NCI-H1105 (cell line): ENCODE results near the gene SS18L1.

Source experiments
- DNase-seq: peaks from one replicate; lab custom pipeline; 2025; lab: John Stamatoyannopoulos, UW

The SS18L1 gene

DNA sequence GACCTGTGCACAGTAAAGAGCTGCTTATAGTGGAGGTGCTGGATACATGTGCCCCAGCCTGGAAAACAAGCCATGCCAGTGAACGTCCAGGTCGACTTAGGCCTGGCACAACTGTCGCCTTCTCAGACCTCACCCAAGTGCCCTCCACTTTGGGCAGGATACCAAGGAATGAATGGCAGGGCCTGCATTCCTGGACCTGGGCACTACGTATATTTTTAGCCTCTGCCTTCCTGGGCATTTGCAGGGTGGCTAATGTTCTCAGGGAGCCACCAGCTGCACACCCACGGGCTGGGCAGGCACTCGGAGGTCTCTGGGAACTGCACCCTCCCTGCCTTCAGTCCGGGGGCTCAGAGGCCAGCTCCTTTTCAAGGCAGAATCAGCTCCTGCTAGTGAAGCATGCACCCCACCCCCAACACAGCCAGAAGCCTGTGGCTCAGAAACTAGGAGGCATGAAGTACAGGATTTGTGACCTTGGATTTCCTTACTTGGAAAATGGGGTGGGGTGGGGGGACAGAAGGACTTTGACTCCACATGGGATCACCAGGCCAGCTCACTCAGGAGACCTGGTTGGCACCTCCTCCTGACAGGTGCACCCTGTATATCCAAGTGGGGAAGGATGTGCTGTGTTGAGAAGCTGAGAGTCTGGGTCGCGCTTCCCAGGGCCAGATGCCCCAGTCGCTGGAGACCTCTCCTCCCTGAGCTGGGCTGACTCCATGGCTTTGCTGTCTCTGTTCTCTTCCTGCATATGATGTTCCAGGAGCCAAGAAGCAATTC is 23.8 kb upstream of the SS18L1 start:
- no peak for DNase-seq

DNA sequence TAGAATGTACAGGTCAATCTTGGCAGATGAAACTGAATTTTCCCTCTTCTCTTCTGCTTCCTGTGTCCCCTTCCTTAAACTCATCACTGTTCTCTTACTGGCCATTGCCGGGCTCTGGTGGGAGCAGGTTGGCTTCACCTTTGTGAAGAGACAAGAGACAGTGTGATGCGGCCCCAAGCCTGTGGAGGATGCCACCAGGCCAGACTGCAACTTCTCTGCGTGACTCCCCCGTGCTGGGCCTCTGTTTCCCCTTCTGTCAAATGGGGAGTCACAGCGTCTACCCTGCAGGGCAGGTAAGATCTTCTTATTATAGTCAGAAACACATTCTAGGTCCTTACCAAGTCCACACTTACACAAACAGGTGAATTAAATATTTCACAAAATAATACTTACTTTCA is 23.2 kb upstream of the SS18L1 start:
- no peak for DNase-seq

DNA sequence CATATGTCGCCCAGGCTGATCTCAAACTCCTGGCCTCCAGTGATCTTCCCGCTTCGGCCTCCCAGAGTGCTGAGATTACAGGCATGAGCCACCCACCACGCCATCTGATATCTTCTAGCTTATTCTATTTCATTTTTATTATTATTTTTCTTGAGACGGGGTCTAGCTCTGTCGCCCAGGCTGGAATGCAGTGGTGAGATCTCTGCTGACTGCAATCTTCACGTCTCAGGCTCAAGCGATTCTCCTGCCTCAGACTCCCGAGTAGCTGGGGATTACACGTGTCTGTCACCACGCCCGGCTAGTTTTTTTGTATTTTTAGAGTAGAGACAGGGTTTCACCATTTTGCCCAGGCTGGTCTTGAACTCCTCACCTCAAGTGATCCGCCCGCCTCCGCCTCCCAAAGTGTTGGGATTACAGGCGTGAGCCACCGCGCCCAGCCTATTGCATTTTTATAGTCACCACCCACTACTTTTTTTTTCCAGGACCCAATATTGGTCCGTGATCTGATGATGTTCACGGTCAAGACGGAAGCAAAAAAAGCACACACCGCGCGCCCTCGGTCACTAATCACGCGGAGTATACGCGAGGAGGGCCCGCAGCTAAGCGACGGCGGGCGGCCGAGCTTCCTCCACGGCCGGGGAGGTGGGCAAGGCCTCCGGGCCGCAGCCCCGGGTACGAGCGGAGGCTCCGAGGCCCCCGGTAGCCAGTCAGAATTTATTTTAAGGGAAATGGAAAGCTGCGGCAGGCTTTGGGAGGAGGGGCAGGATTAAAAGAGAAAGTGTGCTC is 22.4 kb upstream of the SS18L1 start:
- no peak for DNase-seq

DNA sequence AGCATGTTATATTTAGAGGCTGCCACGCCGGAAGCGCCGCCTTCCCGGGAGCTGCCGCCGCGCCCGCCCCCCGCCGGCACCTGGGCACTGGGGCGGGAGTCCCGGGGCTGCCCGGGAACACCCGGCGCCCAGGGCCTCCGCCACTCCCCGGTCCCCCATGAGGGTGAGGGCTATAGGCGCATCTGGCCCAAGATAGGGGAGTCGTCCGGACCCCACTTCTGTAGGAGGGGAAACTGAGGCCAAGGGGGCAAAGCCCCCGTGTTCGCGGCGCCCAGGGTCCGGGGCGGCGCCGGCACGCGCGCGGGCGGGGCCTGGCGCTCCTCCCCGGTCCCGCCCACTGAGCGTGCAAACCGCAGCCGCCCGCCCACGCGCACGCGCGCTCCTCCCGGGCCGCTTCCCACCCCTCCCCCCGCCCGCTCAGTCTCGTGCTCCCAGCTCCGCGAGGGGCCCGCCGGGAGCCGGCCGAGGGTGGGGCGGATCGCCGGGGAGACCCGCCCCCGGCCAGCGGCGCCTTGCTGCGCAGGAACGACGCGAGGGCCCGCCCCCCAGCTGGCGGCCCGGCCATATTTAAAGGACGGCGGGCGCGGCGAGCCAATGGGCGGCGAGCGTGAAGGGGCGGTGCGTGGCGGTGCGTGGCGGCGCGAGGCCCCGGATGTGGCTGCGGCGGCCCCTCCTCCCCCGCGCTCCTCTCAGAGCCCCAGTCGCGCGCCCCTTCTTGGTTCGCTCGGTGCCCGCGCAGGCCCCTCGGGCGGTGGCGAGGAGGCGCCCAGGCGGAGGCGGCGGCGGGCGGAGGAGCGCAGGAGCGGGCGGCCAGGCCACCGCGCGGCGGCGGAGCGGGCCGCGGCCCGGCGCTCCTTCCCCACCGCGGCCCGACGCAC is 21.6 kb upstream of the SS18L1 start, which contains the start of gene LSM14B:
Gene LSM14B (plus strand): TSS at position 700 of the 878 bp plus-strand sequence. CDS start 192 bp downstream, outside the sequence.
- DNase-seq: peak; percentile 96

DNA sequence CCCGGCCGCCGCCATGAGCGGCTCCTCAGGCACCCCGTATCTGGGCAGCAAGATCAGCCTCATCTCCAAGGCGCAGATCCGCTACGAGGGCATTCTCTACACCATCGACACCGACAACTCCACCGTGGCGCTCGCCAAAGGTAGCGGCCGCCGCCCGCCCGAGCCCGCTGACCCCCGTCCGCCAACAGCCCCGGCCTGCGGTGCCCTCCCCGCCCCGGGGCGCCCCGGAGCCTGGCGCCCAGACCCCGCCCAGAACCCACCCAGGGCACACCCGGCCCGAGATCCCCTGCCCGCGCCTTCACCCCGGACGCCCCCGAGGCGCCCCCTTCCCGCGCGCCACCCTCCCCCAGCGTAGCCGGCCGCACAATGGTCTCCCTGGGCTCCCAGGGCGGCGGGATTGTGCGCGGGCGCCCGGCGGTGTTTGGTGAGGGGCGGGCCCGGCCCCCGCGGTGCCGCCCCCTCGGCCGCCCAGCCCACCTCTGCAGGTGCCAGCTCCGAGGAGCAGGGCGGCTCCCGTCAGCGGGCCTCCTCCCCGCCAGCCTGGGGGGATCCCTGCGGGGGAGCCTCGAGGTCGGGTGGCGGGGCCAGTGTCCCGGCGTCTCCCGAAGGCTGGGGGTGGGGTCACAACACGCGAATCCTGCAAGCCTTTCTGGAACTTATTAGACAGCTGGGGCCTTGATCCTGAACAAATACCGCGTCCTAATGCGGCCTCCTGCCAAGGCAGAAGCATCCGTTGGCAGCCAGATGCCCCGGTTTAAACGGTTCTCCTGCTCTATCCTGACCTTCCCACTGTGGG is 20.7 kb upstream of the SS18L1 start:
- peak; percentile 71 for DNase-seq

DNA sequence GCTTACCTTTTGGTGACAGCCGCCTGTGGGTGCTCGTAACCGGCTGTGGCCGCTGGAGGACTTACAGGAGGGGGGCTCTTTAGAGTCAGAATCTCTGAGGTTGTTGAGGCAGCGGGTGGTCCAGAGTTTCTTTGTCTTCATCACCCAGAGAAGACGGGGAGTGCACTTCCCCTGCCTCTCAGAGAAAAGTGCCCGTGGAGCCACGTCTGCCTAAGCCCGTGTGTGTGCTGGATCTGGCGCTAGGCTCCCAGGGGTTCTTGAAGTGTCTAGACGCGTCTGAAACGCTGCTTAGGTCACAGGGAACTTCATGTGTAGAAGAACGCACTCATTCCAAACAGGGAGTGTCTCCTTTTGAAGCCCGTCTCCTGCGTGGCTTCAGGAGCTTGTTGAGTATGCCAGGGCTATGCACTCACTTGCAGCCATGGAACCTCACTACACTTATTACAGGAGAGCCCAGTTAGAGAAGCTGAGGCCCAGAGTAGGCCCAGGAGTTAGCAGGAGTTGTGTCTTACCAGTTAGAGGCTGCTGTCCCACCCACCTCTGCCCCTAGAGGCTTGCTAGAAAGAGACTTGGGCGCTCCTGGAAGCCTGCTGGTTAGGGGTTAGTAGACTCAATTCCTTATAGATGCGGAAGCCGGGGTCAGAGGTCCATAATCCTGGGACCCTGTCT is 20.0 kb upstream of the SS18L1 start:
- DNase-seq: no peak

DNA sequence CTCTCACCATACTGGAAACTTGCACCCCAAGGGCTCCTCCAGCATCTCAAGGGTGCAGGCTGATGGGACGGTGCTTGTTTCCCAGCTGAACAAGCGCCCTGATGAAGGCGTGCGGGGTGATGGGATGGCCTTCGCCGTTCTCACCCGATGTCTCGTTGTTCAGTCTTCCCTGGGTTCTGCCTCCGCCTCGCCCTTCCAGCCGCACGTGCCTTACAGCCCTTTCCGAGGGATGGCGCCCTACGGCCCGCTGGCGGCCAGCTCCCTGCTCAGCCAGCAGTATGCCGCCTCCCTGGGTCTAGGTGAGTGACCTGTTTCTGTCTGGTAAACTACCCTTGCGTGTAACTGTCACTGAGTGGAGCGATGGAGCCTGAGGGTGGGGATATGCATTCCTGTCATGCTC is 17.4 kb upstream of the SS18L1 start:
- DNase-seq: no peak

DNA sequence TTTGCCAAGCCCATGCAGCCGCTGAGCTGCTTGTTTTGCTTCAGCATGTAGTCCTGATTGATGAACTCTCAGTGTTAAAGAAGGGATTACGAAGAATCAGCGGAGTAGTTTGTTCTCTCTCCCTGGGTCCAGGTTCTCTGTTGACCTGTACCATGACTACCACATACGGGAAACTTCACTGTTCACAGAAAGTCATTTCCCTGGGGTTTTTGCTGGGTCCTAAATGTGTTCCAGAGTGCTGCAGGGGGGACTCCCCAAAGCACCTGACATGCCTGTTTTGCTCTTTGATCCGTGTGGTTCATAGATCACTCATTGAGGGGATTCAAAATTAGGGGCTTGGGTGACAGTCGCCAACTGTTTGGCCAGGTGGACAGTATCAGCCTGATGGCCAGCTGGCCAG is 15.8 kb upstream of the SS18L1 start:
- DNase-seq: no peak

DNA sequence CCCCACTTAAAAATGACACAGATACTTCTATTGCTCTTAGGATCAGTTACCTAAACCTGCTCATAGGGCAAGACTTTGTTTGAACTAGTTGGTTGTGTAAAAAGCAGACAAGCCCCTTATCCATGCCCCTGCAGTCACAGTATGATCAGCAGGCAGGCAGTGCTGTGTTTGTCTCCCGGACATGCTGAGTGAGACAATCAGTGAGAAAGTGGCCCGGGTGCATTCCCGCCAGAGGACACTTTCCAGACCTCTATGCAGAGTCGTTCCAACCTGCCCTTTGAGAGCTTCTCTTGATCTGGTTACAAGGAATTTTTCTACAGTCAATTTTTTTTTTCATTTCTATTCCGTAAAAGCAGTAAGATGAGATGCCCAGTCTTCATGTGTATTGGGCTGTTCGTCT is 15.1 kb upstream of the SS18L1 start:
- no peak for DNase-seq

DNA sequence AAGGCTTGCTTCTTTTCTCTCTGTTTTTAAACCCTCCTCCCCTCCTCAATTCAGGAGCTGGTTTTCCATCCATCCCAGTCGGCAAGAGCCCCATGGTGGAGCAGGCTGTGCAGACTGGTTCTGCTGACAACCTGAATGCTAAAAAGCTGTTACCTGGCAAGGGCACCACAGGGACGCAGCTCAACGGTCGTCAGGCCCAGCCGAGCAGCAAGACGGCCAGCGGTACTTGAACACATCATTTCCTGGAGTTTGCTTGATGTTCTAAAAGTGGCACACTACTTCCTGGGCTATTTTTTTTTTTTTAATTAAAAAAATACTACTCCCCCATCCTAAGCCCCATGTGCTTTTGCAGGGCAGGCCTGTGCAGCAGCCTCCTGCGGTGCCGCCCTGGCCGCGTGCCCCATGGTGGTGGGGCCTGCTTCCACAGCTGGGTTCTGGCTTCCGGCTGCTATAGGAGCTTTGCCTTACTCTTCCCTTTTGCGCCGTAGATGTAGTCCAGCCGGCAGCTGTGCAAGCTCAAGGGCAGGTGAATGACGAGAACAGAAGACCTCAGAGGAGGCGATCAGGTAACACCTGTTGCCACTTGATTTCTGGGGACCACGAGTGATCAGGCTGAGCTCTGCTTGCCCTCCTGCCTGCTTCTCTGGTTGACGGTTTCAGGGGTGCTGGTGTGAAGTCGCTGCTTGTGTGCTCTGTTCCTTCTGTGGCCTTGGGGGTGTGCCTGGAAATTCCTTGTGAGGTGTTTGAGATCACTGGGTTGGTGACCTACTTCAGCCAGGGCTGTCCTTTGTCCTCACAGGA is 13.6 kb upstream of the SS18L1 start:
- DNase-seq: no peak

DNA sequence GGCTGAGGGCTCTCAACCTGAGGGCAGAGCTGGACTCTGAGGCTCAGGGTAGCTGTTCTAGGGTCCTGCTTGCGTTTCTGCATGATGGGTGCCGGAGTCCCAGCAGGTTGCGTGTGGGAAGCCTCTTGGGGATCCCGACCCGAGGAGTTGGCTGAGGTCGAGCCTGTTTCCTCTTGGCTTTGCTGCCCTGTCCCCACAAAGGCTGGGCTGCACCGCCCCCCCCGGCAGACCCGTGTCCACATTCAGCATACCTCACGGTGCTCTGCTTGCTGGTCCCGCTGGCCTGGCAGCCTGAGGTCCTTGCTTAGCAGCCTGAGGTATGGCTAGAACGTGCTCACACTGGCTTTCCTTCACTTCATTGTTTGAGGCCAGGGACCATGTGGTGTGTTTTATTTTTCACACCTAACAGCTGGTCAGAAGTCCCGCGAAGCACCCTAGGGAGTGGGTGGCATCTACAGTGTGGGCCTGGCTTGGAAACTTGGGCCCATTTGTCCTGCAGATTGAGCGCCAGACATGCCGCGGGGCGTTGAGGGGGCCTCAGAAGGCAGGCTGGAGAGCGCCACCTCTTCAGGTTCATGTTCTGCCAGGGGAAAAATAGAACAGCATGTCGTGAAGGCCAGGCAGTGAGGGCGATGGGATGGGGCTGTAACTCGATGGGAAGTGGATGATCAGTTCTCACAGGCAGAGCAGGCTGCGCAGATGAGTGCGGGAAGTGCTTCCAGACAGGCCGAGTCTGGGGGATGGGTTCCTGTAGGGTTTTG is 11.8 kb upstream of the SS18L1 start:
- DNase-seq: no peak

DNA sequence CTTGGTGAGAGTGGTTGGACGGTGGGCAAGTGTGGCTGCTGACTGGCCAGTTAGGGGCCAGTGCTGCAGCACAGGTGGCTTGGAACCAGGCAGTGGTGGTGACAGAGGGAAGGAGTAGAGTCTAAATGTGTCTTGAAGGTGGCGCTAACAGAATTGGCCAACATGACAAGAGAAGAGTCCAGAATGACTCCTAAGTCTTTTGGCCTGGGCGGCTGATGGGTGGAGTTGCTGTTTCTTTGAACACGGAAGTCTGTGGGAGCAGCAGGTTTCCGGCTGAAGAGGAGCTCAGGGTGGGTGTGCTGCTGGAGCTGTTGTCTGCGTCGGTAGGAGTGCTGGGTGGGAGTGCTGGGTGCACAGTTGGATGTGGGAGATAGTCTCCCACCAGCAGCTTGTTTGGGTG is 11.1 kb upstream of the SS18L1 start:
- no peak for DNase-seq

DNA sequence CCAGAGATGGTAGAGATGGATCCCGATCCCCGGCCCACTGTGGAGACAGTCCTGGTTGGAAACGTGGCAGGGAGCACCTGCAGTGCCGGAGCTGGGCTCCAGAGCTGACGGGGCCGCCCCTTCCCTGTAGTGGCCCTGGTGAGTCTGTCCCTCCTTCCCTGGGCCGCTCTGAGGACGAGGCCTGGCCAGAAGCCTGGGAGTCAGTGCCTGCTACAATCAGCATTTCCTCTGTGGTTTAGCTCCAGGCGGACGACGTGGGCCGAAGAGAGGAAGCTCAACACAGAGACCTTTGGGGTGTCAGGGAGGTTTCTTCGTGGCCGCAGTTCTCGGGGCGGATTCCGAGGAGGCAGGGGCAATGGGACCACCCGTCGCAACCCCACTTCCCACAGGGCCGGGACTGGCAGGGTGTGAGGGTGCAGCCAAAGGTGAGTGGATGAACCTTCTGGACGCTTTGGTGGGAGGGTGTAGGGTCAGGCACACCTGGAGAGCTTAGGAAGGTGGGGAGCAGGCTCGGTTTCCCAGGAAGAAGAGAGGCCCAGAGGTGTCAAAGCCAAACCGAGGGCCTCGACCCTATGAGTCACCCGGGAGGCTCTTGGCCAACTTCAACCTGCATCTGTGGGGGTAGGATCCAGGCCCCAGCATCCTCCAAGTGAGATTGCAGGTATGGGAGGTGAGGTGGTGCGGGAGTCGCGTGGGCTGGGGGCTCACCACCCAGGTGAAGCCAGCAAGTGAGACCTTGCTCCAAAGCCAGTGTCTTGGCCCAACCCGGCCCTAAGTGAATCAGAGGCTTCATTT is 10.3 kb upstream of the SS18L1 start:
- DNase-seq: no peak

DNA sequence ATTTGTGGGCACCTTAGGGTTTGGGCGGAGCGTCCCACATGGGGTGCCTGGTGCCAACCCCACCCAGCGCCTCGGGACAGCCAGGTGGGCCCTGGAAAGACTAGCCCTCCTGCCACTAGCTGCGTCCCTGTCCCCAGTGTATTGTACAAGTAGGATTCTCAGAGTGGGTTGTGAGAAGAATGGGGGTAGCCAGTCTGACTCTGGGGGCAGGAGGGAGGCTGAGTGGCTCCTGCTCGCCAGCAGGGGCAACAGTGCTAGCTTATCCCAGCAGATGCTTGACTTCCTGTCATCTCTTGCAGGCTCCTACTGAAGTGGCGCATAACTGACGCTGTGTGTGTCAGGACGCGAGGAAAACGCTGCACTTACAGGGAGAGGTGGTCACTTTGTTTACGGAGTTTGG is 9.7 kb upstream of the SS18L1 start:
- no peak for DNase-seq

DNA sequence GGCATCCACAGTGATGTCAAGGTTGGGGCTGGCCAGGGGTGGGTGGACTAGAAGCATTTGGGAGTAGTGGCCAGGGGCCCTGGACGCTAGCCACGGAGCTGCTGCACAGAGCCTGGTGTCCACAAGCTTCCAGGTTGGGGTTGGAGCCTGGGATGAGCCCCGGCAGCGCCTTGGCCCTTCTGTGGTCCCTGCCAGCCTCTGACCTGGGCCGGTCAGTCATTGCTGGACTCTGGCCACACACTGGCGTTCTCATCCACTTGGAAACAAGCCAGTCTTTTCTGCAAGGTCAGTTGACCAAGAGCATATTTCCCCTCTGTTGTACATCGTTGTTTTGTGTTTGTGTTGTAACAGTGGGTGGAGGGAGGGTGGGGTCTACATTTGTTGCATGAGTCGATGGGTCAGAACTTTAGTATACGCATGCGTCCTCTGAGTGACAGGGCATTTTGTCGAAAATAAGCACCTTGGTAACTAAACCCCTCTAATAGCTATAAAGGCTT is 8.8 kb upstream of the SS18L1 start:
- no peak for DNase-seq

DNA sequence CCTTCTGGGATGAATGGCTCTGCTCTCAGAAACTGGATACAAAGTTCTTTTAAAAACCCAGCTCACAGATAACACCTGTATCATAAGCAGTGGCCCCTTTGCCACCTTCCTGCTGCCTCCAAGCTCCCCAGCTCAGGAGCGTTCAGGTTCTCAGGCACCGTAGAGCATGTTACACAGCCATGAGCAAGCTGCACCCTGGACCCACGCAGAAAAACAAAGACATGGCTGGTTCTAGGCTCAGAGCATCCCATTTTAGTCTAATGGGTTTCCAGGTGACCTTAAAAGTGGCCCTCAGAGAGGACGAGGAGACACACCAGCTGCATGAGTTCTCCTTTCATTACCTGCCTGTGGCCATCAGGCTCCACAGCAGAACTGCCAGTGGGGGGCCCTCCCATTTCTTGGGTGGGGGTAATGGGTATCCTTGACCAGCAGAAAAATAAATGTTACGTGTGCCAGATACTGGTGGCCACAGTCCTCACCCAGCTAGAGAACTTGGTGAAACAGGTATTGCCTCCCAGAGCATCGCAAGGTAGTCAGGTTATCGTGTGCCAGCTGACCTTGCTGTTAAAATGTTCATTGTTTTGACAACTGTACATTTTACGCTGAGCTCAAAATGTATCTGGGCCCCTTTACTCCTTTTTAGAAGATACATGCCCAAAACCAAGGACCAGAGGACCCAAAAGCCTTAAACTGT is 7.8 kb upstream of the SS18L1 start:
- DNase-seq: no peak

DNA sequence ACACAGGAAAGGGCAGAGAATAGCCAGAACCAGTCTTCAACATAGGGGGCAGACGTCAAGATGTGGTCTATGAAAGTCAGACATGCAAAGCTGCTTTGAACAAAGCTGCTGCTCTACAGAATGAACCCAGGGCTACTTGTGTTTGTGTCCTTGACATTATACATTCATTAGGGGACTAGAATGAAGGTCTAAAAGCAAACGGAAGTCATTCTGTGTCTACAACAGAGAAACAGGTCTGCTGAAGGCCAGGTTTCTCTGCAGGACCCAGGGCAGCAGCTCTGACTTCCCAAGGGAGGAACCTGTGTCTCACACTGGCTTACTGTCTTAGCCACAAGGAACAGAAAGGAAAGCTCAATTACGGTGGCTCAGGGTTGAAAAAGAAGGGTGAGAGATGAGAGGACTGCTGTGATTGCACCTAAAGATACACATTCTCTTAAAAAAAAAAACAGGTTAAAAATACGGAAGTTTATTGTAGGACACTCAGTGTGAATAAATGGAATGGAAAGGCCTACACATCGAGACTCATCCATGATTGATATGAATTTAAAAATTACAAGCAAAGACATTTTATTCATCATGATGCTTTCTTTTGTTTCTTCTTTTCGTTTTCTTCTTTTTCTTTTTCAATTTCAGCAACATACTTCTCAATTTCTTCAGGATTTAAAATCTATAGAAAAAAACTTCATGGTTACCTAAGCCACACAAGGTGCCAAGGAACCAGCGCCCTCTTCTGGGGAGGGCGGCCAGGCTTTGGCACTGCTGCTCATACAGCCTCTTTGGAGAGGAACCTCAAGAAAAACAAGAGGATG is 7.1 kb upstream of the SS18L1 start:
- DNase-seq: no peak
